ENCODE measurements around the gene CPAMD8. TPM values are rescaled to one million over a fixed set of nuclear protein-coding genes. Genes with fewer than 3 reads are reported as not detected.
"Not testable (repeated sequence)": the region's sequence is repeated elsewhere in the genome, so short reads cannot be mapped to it uniquely, and the experiment has no call there.

Gene CPAMD8
- total RNA-seq, 1 donor from 2014 or later, result 1.3 TPM

- ATAC-seq (no peak), DNase-seq (ENCODE audit: low spot score) (no peak)
These were observed 148.2 kb downstream of the CPAMD8 start for GRCh38 chr19:16878181-16878965.

GRCh38 chr19:16877581-16877980 lies 149.0 kb downstream of the CPAMD8 start:
- ATAC-seq (no peak), DNase-seq (ENCODE audit: low spot score) (no peak)

DNA sequence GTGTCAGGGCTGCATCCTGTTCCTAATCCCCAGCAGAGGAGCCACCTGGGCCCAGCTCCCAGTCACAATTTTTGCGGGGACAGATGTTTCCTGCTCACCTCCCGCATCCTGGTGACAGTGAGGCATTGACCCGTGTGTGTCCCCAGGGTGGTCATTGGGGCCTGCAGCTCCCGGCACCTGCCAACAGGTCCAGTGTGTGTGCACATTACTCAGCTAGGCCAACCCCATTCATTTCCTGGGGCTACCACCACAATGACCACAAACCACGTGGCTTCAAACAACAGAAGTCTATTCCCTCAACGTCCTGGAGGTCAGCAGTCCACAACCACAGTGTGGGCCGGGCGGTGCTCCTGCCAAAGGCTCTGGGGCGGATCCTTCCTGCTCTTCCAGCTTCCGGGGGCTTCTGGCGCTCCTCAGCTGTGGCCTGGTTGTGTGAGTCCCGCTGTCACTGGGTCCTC lies 149.7 kb downstream of the CPAMD8 start:
- DNase-seq (ENCODE audit: low spot score) (no peak), ATAC-seq (no peak)

- DNase-seq (ENCODE audit: low spot score), result no peak
- no peak for ATAC-seq
These were observed 150.7 kb downstream of the CPAMD8 start for GRCh38 chr19:16875584-16876555.

GRCh38 chr19:16874978-16875299 lies 151.7 kb downstream of the CPAMD8 start:
- ATAC-seq, result not testable (repeated sequence)

GRCh38 chr19:16874250-16874977 lies 152.2 kb downstream of the CPAMD8 start:
- DNase-seq (ENCODE audit: low spot score) (no peak), ATAC-seq (no peak)

More at GRCh38 chr19:16874978-16875299, 151.7 kb downstream of the CPAMD8 start:
- not testable (repeated sequence) for DNase-seq (ENCODE audit: low spot score)

- ATAC-seq (no peak), DNase-seq (ENCODE audit: low spot score) (no peak)
These were observed 153.0 kb downstream of the CPAMD8 start for GRCh38 chr19:16873594-16873993.

GRCh38 chr19:16872728-16873127 lies 153.9 kb downstream of the CPAMD8 start:
- ATAC-seq (no peak), DNase-seq (ENCODE audit: low spot score) (no peak)

DNA sequence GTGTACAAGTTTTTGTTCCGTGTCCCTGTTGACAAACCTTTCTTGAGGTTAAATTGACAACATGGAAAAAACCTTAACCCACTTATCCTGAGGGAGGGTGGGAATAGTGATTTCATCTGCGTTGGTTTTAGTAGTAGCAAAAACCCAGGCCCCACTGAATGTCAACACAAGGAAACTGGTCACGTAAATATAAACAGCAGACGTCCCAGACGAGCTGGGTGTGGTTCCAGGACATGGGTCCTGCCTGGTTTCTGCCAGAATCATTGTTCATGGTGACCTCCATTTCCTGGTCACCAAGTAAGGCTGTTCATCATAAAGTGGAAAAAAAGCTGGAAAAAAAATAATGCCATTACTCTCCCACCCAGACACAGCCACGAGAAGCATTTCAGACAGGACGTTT lies 154.7 kb downstream of the CPAMD8 start:
- ATAC-seq, result peak; percentile 46
- no peak for DNase-seq (ENCODE audit: low spot score)

DNA sequence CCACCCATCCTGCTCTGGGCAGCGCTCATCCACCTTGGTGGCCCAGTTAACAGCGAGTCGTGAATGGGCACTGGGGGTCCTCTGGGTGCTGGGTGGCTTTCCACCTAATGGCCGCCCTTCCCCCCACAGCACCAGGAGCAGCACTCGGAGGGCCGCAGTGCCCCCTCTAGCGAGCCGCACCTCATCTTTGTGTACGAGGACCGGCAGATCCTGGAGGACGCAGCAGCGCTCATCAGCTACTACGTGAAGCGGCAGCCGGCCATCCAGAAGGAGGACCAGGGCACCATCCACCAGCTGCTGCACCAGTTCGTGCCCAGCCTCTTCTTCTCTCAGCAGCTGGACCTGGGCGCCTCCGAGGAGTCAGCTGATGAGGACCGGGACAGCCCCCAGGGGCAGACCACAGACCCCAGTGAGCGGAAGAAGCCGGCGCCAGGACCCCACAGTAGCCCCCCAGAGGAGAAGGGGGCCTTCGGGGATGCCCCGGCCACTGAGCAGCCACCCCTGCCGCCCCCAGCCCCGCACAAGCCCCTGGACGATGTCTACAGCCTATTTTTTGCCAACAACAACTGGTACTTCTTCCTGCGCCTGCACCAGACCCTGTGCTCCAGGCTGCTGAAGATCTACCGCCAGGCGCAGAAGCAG lies 157.2 kb downstream of the CPAMD8 start:
- ATAC-seq (no peak), DNase-seq (ENCODE audit: low spot score) (no peak)

DNA sequence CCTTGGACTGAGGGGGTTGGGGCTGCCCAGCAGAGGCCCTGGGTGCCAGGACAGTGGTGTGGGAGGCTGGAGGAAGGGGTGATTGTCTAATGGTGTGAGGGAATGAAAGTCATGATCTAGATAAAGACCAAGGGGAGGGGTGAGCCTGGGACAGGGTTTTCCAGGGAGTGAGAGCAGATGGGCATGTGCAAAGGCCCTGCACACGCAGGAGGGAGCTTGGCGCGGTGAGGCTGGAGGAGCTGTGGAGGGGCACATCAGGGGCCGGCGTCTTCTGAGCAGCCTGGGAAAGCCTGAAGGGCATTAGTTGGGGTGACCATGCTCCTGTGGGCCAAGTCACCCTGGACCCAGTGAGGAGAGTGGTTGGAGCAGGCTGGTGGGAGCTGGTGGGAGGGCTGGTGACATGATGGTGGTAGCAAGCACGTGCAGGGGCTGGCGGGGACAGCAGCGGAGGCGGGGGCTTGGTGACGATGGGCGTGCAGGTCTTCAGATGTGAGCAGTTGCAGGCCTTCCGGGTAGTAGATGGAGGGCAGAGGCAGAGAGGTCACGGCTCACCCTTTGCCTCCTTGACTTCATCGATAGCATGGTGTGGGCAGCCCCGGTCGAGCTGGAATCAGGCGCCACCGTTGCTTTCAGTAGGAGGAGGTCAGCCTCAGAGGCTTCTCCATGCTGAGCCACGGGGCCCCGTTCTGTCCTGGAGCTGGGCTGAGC lies 158.0 kb downstream of the CPAMD8 start:
- no peak for ATAC-seq
- DNase-seq (ENCODE audit: low spot score), result no peak

- no peak for DNase-seq (ENCODE audit: low spot score)
- ATAC-seq, result no peak
These were observed 159.4 kb downstream of the CPAMD8 start for GRCh38 chr19:16867211-16867610.

DNA sequence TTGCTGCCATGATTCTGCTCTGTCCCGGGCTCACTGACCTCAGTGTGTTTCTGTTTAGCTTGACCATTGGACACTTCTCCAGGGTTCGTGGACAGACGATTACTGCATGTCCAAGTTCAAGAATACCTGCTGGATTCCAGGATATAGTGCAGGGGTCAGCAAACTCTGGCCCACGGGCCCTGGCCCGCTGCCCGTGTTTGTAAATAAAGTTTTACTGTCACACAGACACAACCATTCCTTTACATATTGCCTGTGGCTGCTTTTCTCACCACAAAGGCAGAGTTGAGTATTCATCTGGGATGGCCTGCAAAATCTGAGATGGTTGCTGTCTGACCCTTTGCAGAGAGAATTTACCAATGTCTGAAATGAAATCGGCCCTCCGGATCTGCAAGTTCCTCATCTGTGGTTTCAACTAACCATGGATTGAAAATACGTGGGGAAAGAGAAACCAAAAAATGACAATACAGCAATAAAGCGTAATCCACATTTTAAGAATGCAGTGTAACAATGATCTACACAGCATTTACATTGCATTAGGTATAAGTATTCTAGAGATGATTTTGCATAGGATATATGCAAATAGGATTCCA lies 163.7 kb downstream of the CPAMD8 start:
- peak; percentile 10 for ATAC-seq
- no peak for DNase-seq (ENCODE audit: low spot score)

- ATAC-seq (no peak), DNase-seq (ENCODE audit: low spot score) (no peak)
These were observed 164.8 kb downstream of the CPAMD8 start for GRCh38 chr19:16861834-16862233.

DNA sequence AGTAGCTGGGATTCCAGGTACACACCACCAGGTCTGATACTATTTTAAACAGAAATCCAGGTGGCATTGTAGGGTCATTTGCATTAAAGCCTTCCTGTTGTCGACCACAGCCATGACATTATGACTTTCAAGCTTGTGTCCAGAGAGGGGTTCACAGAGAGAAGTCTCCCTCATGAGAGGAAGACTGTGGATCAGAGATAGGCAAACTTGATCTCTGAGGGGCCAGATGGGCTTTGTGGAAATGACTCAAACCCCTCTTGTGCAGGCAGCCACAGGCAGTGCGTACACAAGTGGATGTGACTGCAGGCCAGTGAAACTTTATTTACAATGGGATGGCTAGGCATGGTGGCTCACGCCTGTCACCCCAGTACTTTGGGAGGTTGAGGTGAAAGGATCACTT lies 165.6 kb downstream of the CPAMD8 start:
- DNase-seq (ENCODE audit: low spot score), result no peak

DNA sequence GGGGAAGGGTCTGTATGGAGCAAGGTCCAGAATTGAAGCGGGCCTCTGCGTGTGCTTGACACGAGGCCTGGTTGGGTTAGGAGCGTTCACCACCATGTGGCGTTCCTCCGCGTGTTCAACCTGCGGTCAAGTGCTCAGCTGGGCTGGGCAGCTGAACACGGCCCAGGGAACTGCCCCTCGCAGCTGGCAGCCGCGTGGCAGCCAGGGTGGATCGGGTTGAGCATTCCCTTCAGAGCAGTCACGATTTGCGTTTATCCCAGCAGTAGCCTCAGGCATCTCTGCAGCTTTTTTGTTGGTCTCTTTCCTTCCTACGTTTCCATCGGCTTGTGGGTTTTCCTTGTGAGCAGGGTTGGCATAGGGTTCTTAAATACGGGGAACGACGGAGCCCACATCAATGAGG lies 166.5 kb downstream of the CPAMD8 start:
- no peak for ATAC-seq
- no peak for DNase-seq (ENCODE audit: low spot score)

More for the DNA sequence above, 165.6 kb downstream of the CPAMD8 start:
- no peak for ATAC-seq

DNA sequence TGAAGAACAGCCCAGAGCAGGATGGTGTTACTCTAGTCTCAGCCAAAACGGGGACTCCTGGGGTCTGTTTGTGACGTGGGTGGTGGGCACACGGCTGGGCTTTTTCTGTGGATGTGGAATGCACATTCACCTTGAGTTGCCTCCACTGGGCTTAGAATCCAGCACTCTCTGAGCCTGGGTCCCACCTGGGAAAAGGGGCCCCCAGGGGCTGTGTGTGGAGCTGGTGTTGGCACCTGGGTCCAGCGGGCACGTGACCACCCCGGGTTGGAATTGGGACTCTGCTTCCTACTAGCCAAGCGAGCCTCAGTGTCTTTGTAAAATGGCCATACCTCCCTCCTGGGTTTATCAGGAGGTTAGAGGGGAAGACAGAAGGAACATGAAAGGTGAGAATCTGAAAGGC lies 167.0 kb downstream of the CPAMD8 start:
- ATAC-seq, result no peak
- DNase-seq (ENCODE audit: low spot score), result no peak

- no peak for DNase-seq (ENCODE audit: low spot score)
- no peak for ATAC-seq
These were observed 170.5 kb downstream of the CPAMD8 start for GRCh38 chr19:16856091-16856490.

DNA sequence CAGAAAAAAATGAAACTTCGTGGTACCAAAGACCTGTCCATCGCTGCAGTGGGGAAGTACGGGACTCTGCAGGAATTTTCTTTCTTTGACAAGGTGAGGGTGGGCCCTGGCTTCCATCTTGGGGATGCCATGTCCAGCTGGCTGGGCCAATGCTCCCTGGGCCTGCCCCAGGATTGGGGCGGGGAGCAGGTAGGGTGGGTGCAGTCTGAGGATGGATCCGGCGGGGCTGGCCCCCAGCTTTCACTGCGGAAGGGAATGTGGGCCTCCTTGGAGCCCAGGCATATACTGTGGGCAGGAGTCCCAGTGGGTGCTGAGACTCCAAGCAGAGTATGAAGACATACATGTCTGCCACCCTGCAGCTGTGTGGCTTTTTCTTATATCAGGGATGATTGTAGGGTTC lies 173.5 kb downstream of the CPAMD8 start:
- DNase-seq (ENCODE audit: low spot score) (no peak), ATAC-seq (no peak)
